ENCODE results near the gene DNAJB2.
A peak's percentile ranks its signal among the peaks of the same experiment; 100 is the strongest.

The DNAJB2 gene

DNA sequence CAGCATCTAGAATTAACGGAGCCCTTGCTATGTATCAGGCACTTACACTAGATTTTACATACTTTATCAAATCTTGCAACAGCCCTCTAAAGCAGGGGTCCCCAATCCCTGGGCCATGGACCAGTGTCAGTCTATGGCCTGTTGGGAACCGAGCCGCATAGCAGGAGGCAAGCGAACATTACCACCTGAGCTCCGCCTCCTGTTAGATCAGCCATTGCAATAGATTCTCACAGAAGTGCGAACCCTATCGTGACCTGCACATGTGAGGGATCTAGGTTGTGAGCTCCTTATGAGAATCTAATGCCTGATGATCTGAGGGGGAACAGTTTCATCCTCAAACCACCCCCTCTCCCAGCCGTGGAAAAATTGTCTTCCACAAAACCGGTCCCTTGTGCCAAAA lies 13.4 kb downstream of the DNAJB2 start:
- no peak overlapping the region for H3K4me3 ChIP-seq (ENCODE audit: low read depth in 1 of 2, low read length in 2 of 2)
- ATAC-seq (ENCODE audit: insufficient read depth, low read depth) (no peak), DNase-seq (peak; percentile 0)
- H3K9me3 ChIP-seq (ENCODE audit: insufficient read depth, low read length, severe bottlenecking): no peaks in the 10 kb centered on the region
- no peaks in the 10 kb centered on the region for H3K79me2 ChIP-seq (ENCODE audit: insufficient read depth, low read length)
- peaks cover 5% of the 10 kb centered on the region for H3K27me3 ChIP-seq (ENCODE audit: insufficient read depth, low read length, poor library complexity)
- no peaks in the 10 kb centered on the region for H4K20me1 ChIP-seq (ENCODE audit: insufficient read depth, low read length)
- H3K27ac ChIP-seq (ENCODE audit: low read length): no peak overlapping the region
- H3K4me1 ChIP-seq (ENCODE audit: insufficient read depth, low read length): peaks cover 16% of the 10 kb centered on the region
- no peak overlapping the region for H3K9ac ChIP-seq (ENCODE audit: low read depth, low read length)
- H2AFZ ChIP-seq (ENCODE audit: low read depth, low read length): no peak overlapping the region
- TF ChIP-seq, protein P1, sequence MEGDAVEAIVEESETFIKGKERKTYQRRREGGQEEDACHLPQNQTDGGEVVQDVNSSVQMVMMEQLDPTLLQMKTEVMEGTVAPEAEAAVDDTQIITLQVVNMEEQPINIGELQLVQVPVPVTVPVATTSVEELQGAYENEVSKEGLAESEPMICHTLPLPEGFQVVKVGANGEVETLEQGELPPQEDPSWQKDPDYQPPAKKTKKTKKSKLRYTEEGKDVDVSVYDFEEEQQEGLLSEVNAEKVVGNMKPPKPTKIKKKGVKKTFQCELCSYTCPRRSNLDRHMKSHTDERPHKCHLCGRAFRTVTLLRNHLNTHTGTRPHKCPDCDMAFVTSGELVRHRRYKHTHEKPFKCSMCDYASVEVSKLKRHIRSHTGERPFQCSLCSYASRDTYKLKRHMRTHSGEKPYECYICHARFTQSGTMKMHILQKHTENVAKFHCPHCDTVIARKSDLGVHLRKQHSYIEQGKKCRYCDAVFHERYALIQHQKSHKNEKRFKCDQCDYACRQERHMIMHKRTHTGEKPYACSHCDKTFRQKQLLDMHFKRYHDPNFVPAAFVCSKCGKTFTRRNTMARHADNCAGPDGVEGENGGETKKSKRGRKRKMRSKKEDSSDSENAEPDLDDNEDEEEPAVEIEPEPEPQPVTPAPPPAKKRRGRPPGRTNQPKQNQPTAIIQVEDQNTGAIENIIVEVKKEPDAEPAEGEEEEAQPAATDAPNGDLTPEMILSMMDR (IDR thresholded peaks at IDR 0.05; ENCODE audit: borderline replicate concordance, extremely low read depth, low read length, poor library complexity, severe bottlenecking): no peak
- TF ChIP-seq EZH2 (IDR thresholded peaks at IDR 0.05; ENCODE audit: borderline replicate concordance, low read depth, low read length, severe bottlenecking): no peak
- no peaks in the 10 kb centered on the region for H3K36me3 ChIP-seq (ENCODE audit: insufficient read depth, low read length)
- no peak overlapping the region for H3K4me2 ChIP-seq (ENCODE audit: insufficient read depth, low read length)

DNA sequence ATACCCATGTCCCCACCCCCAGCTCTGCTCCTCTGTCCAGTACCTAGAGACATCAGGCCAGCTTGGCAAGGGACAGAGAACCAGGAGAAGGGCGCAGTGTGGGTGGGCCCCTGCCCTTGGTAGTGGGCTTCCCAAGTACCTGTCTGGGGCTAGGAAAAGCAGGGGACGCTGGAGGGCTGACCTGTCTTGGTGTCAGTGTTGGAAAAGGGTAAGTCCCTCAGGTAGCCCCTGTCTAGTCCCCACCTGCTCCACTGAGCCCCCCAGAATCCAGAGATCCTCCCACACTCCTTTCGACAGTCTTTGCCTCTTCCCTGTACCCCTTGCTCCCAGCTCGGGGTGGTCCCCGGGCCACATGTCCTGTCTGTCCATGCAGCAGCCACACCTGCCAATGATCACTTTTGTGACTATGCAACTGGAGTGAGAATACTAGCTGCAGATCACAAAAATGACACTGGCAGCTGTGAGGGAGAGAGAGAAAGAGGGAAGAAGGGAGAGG lies 14.6 kb downstream of the DNAJB2 start:
- Histone ChIP-seq H3K27me3 (ENCODE audit: insufficient read depth, low read length, poor library complexity) (peaks cover 5% of the 10 kb centered on the region), H3K4me3 (ENCODE audit: low read depth in 1 of 2, low read length in 2 of 2) (no peak overlapping the region), H3K4me1 (ENCODE audit: insufficient read depth, low read length) (peaks cover 17% of the 10 kb centered on the region), H3K9me3 (ENCODE audit: insufficient read depth, low read length, severe bottlenecking) (no peaks in the 10 kb centered on the region), H3K79me2 (ENCODE audit: insufficient read depth, low read length) (no peaks in the 10 kb centered on the region), H3K4me2 (ENCODE audit: insufficient read depth, low read length) (peak overlapping the region; percentile 86), H3K27ac (ENCODE audit: low read length) (no peak overlapping the region), H2AFZ (ENCODE audit: low read depth, low read length) (peak overlapping the region; percentile 93; the same call in 1 of the 2 replicates), H4K20me1 (ENCODE audit: insufficient read depth, low read length) (no peaks in the 10 kb centered on the region), H3K9ac (ENCODE audit: low read depth, low read length) (peak overlapping the region; percentile 64; the same call in 1 of the 2 replicates), H3K36me3 (ENCODE audit: insufficient read depth, low read length) (no peaks in the 10 kb centered on the region)
- TF ChIP-seq, protein P1 (IDR thresholded peaks at IDR 0.05; ENCODE audit: borderline replicate concordance, extremely low read depth, low read length, poor library complexity, severe bottlenecking): no peak
- no peak for TF ChIP-seq EZH2 (IDR thresholded peaks at IDR 0.05; ENCODE audit: borderline replicate concordance, low read depth, low read length, severe bottlenecking)
- DNase-seq (peak; percentile 2), ATAC-seq (ENCODE audit: insufficient read depth, low read depth) (no peak)

DNA sequence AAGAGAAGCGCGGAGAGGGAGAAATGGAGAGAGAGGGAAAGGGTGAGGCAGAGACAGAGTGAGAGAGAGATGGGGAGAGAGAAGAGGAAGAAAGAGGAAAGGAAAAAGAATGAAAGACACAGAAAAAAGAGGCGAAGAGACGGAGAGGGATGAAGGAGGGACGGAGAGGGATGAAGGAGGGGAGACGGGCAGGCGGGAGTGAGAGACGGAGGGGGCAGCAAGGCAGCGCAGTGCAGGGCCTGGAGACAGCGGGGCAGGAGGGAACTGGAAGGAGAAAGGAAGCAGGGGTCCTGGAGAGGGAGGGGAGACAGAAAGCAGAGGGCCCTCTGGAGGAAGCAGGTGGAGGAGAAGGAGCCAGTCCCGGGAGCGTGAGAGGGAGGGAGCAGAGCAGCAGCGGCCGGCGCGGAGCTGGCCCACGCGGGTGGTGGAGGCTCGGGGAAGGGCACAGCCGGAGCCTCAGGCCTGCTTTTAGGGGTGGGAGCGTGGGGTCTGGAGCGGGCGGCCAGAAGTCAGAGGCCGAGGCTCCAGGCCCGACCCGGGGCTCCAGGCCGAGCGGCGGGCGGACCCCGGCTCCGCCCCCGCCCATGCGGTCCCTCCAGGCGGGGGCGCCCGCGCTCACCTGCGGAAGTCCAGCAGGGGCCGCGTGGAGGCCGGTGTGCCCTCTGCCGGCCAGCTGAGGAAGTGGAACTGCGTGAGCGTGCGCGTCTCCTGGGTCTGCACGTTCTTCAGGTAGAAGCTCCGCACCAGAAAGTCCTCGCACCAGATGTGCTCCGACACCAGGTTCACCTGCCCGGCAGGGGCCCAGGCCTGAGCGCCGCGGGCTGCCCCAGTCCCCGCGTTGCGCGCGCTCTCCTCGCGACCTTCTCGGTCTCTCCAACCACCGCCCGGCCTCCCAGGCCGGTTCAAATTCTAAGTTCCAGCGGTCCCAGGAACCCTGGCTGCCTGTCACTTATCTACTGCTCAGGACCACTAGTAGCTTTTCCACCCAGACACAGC lies 15.5 kb downstream of the DNAJB2 start:
- H3K9me3 ChIP-seq (ENCODE audit: insufficient read depth, low read length, severe bottlenecking): no peaks in the 10 kb centered on the region
- peak overlapping the region; percentile 86 for H3K4me2 ChIP-seq (ENCODE audit: insufficient read depth, low read length)
- H4K20me1 ChIP-seq (ENCODE audit: insufficient read depth, low read length): no peaks in the 10 kb centered on the region
- H3K9ac ChIP-seq (ENCODE audit: low read depth, low read length): peak overlapping the region; percentile 64
- peak overlapping the region; percentile 30; the same call in 1 of the 2 replicates for H3K27ac ChIP-seq (ENCODE audit: low read length)
- peak overlapping the region; percentile 9 to 61; a peak in 3 of 4 replicates for H3K4me3 ChIP-seq (ENCODE audit: low read depth in 1 of 2, low read length in 2 of 2)
- H3K27me3 ChIP-seq (ENCODE audit: insufficient read depth, low read length, poor library complexity): peaks cover 14% of the 10 kb centered on the region
- DNase-seq (peak; percentile 82), ATAC-seq (ENCODE audit: insufficient read depth, low read depth) (peak; percentile 85)
- no peaks in the 10 kb centered on the region for H3K36me3 ChIP-seq (ENCODE audit: insufficient read depth, low read length)
- H3K79me2 ChIP-seq (ENCODE audit: insufficient read depth, low read length): no peaks in the 10 kb centered on the region
- peak overlapping the region; percentile 93 for H2AFZ ChIP-seq (ENCODE audit: low read depth, low read length)
- H3K4me1 ChIP-seq (ENCODE audit: insufficient read depth, low read length): peaks cover 18% of the 10 kb centered on the region
- TF ChIP-seq, protein P1 (IDR thresholded peaks at IDR 0.05; ENCODE audit: borderline replicate concordance, extremely low read depth, low read length, poor library complexity, severe bottlenecking): peak; percentile 93
- no peak for TF ChIP-seq EZH2 (IDR thresholded peaks at IDR 0.05; ENCODE audit: borderline replicate concordance, low read depth, low read length, severe bottlenecking)

Data from DND-41 (cell line).